Psoas muscle (tissue), 8 donors: Measurements from ENCODE around the gene GGT1. TPM values are rescaled to one million over a fixed set of nuclear protein-coding genes. Genes with fewer than 3 reads are reported as not detected.

ENCODE experiments used
- ATAC-seq, 4 donors: fragments of 200-7000 bp; cut with Tn5 transposase; one replicate each; pipeline ENCODE4 v1.9.1; 2020; ENCODE audit warnings: moderate library complexity in 3 of 4, mild to moderate bottlenecking in 2 of 4
- DNase-seq, 2 donors: peaks; one replicate each; pipeline ENCODE4 v3.0.0-alpha.2; 2020
- H3K27ac ChIP-seq: fragments of 200-600 bp; one replicate; pipeline ENCODE4 v1.8.0; 2022
- H3K27me3 ChIP-seq, 3 donors: fragments of 200-600 bp in 1 of 3; one replicate each; pipeline versions ENCODE4 v1.6.1 to v1.8.0; 2013 to 2022; ENCODE audit warnings: low read length in 2 of 3, mild to moderate bottlenecking in 2 of 3, moderate library complexity in 1 of 3; ENCODE audit not compliant: insufficient read depth in 3 of 3
- H3K36me3 ChIP-seq, 2 donors: fragments of 200-600 bp in 1 of 2; one replicate each; pipeline versions ENCODE4 v1.6.1 to v1.8.0; 2013 to 2022; ENCODE audit warnings: low read depth in 1 of 2, mild to moderate bottlenecking in 1 of 2, moderate library complexity in 1 of 2; ENCODE audit not compliant: insufficient read depth in 1 of 2
- H3K4me1 ChIP-seq: fragments of 200-600 bp; one replicate; pipeline ENCODE4 v1.8.0; 2022
- H3K4me3 ChIP-seq: fragments of 200-600 bp; one replicate; pipeline ENCODE4 v1.8.0; 2022; ENCODE audit warnings: mild to moderate bottlenecking
- H3K9me3 ChIP-seq: fragments of 200-600 bp; one replicate; pipeline ENCODE4 v1.8.0; 2022
- CTCF ChIP-seq: fragments of 200-600 bp; IDR thresholded peaks from one replicate; pipeline ENCODE4 v1.8.0; 2022; ENCODE audit warnings: antibody characterized with exemption
- WGBS, 3 donors: extraction: QIAGEN DNeasy Blood & Tissue Kit; methylation state at CpG; one replicate each; pipeline versions ENCODE4 v1.1.6 to v1.1.7; 2013; 5-methylcytosine and 5-hydroxymethylcytosine counted together
- intact Hi-C, 2 donors: fragments of 100-400 bp; cut with DNase I; formaldehyde crosslinking; loops; one replicate each; pipeline versions ENCODE4 v1.11.0 to v1.14.2; 2022
- polyA plus RNA-seq, 3 donors: library from polyadenylated mRNA; stranded (reverse); fragments of 200-250 nt; gene quantifications; one replicate each; pipeline ENCODE4 v1.2.3, GENCODE V29; 2013
- total RNA-seq, 4 donors: library from RNA; stranded (reverse); fragmentation: NEBNext Ultra II Directional in 2 of 4; extraction: Animal tissue kit (Norgen Biotek cat#: 25700) in 2 of 4; gene quantifications; one replicate each; pipeline versions ENCODE4 v1.2.1 to v1.2.4, GENCODE V29; 2021 to 2023
- donor health status: healthy with polysubstance abuse.
- donor health status: DM: no; HTN: no; CAD: no; lungs with moderate emphysema.
- donor health status: Bipolar disorder and iron deficiency.
- donor health status: healthy.
- donor health status: DM: yes; HTN: yes; CAD: no.
- donor health status: DM: no; HTN: no; CAD: no.
- donor health status: DM: no; HTN: no; CAD: no.
- donor health status: DM: yes; HTN: yes; CAD: no.

Gene GGT1
- total and polyA plus RNA-seq, 7 donors = 0.52 to 2.6 (median 0.97) TPM

GRCh38 chr22:24585927-24586546, 17.0 kb upstream of the GGT1 start:
- DNase-seq (no peak), ATAC-seq (no peak)
- Histone ChIP-seq H3K36me3 (peaks cover 0 to 44% of the 10 kb centered on the region in 2 donors), H3K27ac (no peak overlapping the region), H3K27me3 (no peaks in the 10 kb centered on the region), H3K9me3 (no peaks in the 10 kb centered on the region), H3K4me3 (no peak overlapping the region), H3K4me1 (no peaks in the 10 kb centered on the region)
- TF ChIP-seq CTCF = no peak
- intact Hi-C loops = no loop called here
- WGBS, 3 donors = 92 to 93% (median 93%) methylated on average over 22 to 24 of the region's 24 CpGs

GRCh38 chr22:24587251-24587650, 15.7 kb upstream of the GGT1 start:
- no peak overlapping the region for H3K27ac ChIP-seq
- peaks cover 0 to 44% of the 10 kb centered on the region in 2 donors for H3K36me3 ChIP-seq

GRCh38 chr22:24587948-24588347, 15.0 kb upstream of the GGT1 start:
- WGBS, 3 donors = 69 to 73% (median 72%) methylated on average over 7 to 8 of the region's 8 CpGs
- no peak for TF ChIP-seq CTCF
- peaks cover 0 to 44% of the 10 kb centered on the region in 2 donors for H3K36me3 ChIP-seq
- H3K4me3 ChIP-seq = no peak overlapping the region
- intact Hi-C loops = no loop called here
- no peak overlapping the region for H3K27ac ChIP-seq
- no peaks in the 10 kb centered on the region for H3K4me1 ChIP-seq
- DNase-seq (no peak), ATAC-seq (no peak)
- no peaks in the 10 kb centered on the region for H3K27me3 ChIP-seq
- H3K9me3 ChIP-seq = no peaks in the 10 kb centered on the region

More at GRCh38 chr22:24587251-24587650, 15.7 kb upstream of the GGT1 start:
- WGBS, 3 donors = 84 to 88% (median 85%) methylated on average over 5 of the region's 5 CpGs
- Histone ChIP-seq H3K4me3 (no peak overlapping the region), H3K27me3 (no peaks in the 10 kb centered on the region), H3K4me1 (no peaks in the 10 kb centered on the region), H3K9me3 (no peaks in the 10 kb centered on the region)
- DNase-seq (no peak), ATAC-seq (no peak)
- TF ChIP-seq CTCF = no peak
- intact Hi-C loops = no loop called here

GRCh38 chr22:24588381-24588756, 14.6 kb upstream of the GGT1 start:
- H3K4me3 ChIP-seq = no peak overlapping the region
- peaks cover 0 to 44% of the 10 kb centered on the region in 2 donors for H3K36me3 ChIP-seq
- no peak overlapping the region for H3K27ac ChIP-seq
- no peak for ATAC-seq
- H3K27me3 ChIP-seq = no peaks in the 10 kb centered on the region
- no peaks in the 10 kb centered on the region for H3K9me3 ChIP-seq
- intact Hi-C loops = no loop called here
- DNase-seq = no peak
- TF ChIP-seq CTCF = no peak
- no peaks in the 10 kb centered on the region for H3K4me1 ChIP-seq
- WGBS, 3 donors = 35 to 64% (median 54%) methylated on average over 10 to 13 of the region's 13 CpGs
